HG03442 (cell line): ENCODE results near the gene RAMP1.

ENCODE experiments used
- ATAC-seq: cut with Tn5 transposase; IDR thresholded peaks from one replicate; pipeline ENCODE4 v1.9.1; 2021; ENCODE audit warnings: mild to moderate bottlenecking, moderate library complexity; ENCODE audit not compliant: unreplicated experiment

The RAMP1 gene

GRCh38 chr2:237876061-237876526 lies 16.7 kb downstream of the RAMP1 start:
- ATAC-seq: no peak

DNA sequence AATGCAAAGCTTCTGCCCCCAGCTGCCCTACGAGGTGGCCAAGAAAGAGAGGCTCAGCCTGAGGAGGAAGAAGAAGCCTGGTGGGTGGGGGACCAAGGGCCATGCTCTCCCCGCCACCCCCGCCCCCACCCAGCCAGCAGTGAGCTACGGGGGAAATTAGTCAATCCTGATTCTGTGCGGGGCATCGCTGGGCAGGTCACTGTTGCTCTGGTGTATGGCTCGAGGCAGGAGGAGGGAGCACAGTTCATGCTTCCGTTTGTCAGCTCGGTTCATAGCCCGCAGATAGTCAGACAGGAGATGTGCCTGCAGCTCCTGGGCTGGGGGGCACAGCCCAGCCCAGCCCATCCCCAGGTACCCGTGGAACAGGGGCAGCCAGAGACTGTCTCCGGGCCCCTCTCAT lies 17.1 kb downstream of the RAMP1 start:
- ATAC-seq: no peak

GRCh38 chr2:237876951-237877491 lies 17.6 kb downstream of the RAMP1 start:
- ATAC-seq: no peak

DNA sequence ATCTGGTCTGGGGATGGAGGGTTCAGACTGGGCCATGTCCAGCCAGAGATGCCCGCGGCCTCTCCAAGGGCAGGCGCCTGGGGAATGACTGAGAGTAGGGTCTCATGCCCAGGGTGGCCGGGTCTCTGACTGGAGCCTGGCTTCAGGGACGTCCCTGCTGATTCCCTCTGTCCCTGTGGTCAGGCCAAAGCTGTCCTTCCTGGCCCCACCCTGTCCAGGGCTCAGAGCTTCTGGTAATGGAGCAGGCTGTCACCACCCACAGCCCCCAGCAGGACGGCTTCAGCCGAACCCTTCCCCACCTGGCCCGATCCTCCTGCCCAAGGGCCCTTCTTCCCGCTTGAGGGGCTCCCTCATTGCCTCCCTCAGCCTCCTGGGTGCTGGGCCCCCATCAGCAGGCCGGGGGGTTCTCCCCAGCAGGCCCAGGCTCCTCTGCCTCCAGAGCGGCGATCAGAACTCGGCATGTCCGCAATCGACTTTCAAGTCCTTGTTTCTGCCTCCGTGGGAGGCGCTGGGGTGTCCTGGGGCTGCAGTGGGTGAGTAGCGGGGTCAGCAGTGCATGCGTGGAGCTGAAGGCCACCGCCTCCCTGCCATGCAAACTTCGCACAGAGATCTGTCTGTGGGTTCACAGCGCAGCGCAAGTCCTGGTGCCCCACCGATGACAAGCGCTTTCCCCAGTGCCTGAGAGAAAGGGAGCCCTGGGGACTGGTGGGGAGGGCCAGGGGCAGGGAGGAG lies 18.3 kb downstream of the RAMP1 start:
- no peak for ATAC-seq

DNA sequence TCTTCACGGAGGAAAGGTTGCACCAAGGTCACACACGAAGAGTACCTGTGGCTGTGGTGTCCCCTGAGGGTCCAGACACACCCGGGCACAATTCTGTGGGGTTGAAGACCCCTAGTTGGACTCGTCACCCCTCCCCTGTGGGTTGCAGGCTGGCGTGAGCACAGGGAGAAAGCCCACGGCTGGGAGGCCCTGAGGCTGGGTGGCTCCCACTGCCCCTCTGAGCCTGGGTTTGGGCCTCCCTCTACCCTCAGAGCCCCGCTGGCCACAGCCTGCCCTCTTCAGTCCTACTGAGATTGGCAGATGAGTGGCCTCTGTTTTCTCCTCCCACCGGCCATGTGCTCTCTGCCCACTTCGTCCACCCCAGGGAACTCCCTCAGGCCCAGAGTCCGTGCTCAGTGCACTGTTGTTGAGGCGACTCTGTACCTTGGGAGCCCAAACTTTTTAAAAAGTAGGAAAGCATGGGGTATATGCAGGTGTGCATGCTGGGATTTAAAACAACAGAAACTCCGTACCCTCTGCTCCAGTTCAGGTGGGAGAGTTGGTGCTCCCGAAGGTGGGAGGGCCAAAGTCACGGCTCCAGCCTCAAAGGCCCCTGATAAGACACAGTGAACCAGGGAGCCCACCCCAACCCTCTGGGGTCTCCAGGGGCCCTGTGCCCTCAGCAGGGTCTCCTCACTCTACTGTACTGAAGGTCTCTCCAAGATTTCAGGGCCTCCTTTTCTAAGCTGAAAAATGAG lies 19.1 kb downstream of the RAMP1 start:
- ATAC-seq: no peak

DNA sequence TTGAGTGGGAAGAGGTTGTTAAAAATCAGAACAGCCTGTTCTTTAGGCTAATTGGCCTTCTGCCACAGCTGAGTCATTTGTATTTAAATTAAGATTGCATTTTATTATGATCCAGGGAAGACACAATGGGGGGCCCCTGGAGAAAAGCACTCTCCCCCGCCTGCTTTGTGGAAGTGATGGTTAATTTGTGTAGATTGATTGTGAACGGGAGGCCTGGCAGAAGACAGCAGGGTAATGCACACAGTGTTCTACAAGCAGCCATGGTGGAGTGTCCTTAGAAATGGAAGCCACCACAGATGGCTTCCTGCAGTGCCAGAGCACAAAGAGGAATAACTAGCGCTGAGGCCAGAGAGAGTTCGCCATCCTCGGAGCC lies 19.6 kb downstream of the RAMP1 start:
- ATAC-seq: no peak

- ATAC-seq: no peak
Measured at GRCh38 chr2:237879991-237880560, 20.7 kb downstream of the RAMP1 start.

- ATAC-seq: no peak
Measured at GRCh38 chr2:237882510-237883481, 23.4 kb downstream of the RAMP1 start.

DNA sequence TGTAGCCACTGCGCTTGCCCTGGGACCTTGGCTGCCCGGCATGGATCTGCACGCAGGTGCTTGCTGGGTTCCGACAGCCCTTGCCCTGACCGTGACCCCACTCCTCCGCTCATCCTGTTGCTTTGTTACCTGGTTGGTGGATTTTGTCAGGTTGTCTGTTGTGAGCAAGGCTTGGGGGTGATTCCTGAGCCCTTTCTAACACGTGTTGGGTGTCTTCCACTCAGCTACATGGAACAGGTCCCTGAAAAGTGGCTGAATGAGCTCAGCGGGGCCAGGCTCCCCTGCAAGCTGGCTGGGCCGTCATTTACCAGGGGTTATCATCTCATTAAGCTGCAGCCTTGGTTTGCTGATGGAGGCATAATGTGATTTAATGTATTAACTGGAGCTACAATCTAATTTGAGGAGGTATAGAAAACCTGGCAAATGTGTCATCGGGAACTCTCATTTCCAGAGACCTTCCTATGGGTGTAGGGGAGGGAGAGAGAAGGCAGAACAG lies 24.6 kb downstream of the RAMP1 start:
- no peak for ATAC-seq

DNA sequence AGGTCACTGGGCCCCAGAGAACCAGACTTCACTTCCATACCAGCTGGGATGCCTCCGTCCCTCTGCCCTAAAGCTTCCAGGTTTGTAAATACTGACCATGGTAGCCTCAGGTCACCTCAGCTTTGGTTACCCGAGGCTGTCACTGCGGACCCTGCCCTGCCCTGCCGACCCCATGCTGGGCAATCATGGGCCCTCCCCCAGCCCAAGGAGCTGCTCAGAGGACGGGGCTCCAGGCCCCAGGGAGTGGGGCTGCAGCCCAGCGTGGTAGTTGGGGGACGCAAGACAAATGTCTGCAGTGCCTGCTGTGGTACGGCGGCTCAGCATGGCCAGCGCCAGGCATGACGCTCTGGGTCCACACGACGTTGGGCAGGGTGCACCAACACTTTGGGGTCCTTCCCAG lies 25.3 kb downstream of the RAMP1 start:
- ATAC-seq: no peak

DNA sequence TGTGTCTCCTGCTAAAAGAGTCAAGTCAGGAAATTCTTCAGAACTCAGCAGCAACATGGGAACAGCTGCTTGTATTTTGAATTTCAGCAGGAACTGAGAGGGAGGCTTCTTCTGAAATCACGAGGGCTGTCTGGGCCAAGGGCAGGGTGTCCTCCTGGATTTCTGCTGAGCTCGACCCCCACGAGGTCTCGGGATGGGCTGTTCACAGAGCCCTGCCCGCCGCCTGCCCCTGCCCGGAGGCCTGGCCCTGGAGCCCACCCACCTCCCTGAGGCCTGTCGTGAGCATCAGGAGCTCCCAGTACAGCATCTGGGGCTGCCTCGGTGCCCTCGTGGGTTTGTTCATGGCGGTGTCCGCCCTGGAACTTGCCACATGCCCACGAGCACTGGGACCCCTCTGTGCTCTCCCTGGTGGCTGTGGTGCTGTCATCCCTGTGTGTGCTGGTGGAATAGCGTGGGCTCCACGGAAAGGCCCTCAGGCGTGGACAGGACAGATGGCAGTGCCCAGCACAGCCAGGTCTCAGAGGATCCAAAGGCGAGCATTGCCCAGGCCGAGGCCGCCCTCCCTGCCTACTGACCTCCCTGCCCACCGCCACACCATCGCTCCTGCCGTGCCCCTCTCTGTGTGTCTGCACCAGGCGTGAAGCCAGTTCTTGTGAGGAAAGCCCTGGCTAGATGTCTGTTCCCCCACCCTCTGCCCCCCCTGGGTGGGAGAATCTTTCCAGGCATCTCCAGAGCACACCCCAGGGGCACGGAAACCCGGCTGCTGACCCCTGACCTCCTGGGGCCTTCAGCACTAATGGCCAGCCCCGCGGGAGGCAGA lies 25.9 kb downstream of the RAMP1 start:
- no peak for ATAC-seq

- no peak for ATAC-seq
Measured at GRCh38 chr2:237885931-237886684, 26.7 kb downstream of the RAMP1 start.

DNA sequence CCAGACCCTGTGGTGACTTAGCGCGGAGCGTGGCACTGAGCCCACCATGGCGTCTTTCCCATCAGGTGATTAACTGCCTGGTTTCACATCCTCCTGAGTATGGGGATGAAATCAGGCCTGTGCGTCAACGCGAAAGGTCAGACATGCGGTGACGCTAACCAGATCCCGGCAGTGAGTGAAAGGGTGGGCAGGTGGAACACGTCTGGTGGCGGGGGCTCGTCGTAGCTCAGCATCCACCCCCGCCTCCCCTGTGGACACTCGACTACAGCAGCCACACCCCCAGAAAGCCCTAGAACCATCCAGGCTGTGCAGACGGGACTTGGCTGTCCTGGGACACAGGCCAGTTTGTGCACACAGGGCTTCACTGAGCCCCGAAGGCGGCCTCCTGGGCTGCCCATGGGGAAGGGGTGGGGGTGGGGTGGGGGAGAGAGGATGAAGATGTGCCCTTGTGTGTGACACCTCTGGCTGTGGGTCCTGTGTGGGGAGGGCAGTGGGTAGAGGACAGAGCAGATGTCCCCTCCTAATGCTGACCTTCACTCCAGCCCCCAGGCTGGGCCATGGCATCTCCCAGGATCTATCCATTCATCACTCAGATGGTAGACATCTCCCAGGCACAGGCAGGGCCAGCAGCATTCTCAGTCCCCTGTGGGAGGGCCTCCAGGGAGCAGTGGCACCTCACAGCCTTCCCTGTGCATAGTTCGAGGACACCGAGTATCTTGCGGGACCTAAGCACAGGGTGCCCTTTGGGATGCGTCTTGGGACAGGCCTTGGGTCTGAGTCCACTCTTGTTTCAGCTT lies 27.5 kb downstream of the RAMP1 start:
- no peak for ATAC-seq

DNA sequence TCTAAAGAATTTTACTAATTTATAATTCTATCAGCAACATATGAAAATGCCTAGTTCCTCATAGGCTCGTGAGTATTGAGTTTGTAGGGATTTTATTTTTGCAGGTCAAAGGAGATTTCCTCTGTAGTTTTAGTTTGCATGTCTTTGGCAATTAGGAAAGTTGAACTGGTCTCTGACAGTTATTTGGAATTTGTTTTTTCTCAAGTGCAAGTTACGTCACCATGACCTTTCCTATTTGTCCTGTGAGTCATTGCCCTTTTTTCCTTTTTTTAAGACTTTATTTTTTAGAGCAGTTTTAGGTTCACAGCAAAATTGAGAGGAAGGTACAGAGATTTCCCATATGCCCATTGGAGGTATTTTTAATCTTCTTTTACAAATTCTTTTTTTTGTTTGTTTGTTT lies 29.0 kb downstream of the RAMP1 start:
- no peak for ATAC-seq

- no peak for ATAC-seq
Measured at GRCh38 chr2:237889016-237889415, 29.6 kb downstream of the RAMP1 start.

GRCh38 chr2:237889811-237890210 lies 30.4 kb downstream of the RAMP1 start:
- ATAC-seq: no peak

- no peak for ATAC-seq
Measured at GRCh38 chr2:237892478-237892877, 33.1 kb downstream of the RAMP1 start.

- ATAC-seq: no peak
Measured at GRCh38 chr2:237892984-237893595, 33.7 kb downstream of the RAMP1 start.
